Endothelial cell of umbilical vein (primary cell): ENCODE data around the gene PTPRT. TPM values are rescaled to one million over a fixed set of nuclear protein-coding genes. Genes with fewer than 3 reads are reported as not detected.

ENCODE experiments used
- BruUV-seq: library from RNA; stranded (reverse); fragments of 400-500 nt; replicated peaks from 2 replicates; lab custom pipeline; 2021; lab: Mats Ljungman, UMichigan
- CTCF ChIA-PET: fragments of 300-600, 350-600 bp; sonication (Branson Sonifier 250); formaldehyde crosslinking; loops from one replicate; lab custom pipeline; 2021; ENCODE audit warnings: antibody characterized with exemption, inconsistent platforms; lab: Charles Lee
- POLR2A ChIA-PET: fragments of 300-600, 350-600 bp; sonication (Branson Sonifier 250); formaldehyde crosslinking; loops from one replicate; lab custom pipeline; 2021; ENCODE audit warnings: antibody characterized with exemption, inconsistent platforms; lab: Charles Lee
- DNase-seq: peaks from one replicate; pipeline ENCODE4 v3.0.0-alpha.2; 2011; ENCODE audit warnings: low read depth, low spot score
- FAIRE-seq: peaks from 2 replicates; lab custom pipeline; 2011; peaks lifted over from hg19 to GRCh38; lab: Jason Lieb, UNC
- H2AFZ ChIP-seq: 2 replicates; pipeline ENCODE4 v1.6.0; 2012; ENCODE audit warnings: low read depth, low read length, control low read depth, inconsistent platforms
- H3K27ac ChIP-seq: 2 replicates; pipeline ENCODE4 v1.5.1; 2011; ENCODE audit warnings: low read depth, mild to moderate bottlenecking, control low read depth, low read length, moderate library complexity; ENCODE audit not compliant: insufficient read depth
- H3K27me3 ChIP-seq, 2 experiments: 2 replicates each; pipeline versions ENCODE4 v1.6.0 to v1.6.1; 2011; ENCODE audit warnings: low read length in 2 of 2, mixed read lengths in 1 of 2; ENCODE audit not compliant: control insufficient read depth in 2 of 2, insufficient read depth in 2 of 2
- H3K36me3 ChIP-seq, 2 experiments: 2 replicates in 1 of 2; 3 replicates in 1 of 2; pipeline ENCODE4 v1.5.1; 2011; ENCODE audit warnings: low read length in 2 of 2, mild to moderate bottlenecking in 1 of 2, moderate library complexity in 1 of 2; ENCODE audit not compliant: control insufficient read depth in 2 of 2, insufficient read depth in 2 of 2; ENCODE audit errors: extremely low read depth in 1 of 2
- H3K4me1 ChIP-seq: 3 replicates; pipeline ENCODE4 v1.5.1; 2011; ENCODE audit warnings: mild to moderate bottlenecking, low read length; ENCODE audit not compliant: control insufficient read depth, insufficient read depth; ENCODE audit errors: extremely low read depth
- H3K4me2 ChIP-seq: 2 replicates; pipeline ENCODE4 v1.6.1; 2011; ENCODE audit warnings: low read length, control low read depth, mixed read lengths; ENCODE audit not compliant: insufficient read depth
- H3K4me3 ChIP-seq, 3 experiments: fragments of 200-600 bp in 1 of 3; sonication (generic), shearing (Covaris generic) in 1 of 3; replicated peaks in 1 of 3; 2 replicates each; pipeline ENCODE4 v1.5.1; 2011 to 2016; ENCODE audit warnings: control low read depth in 3 of 3, low read length in 3 of 3, mild to moderate bottlenecking in 2 of 3, inconsistent platforms in 1 of 3, low read depth in 1 of 3, moderate library complexity in 1 of 3; ENCODE audit not compliant: insufficient read depth in 1 of 3
- H3K79me2 ChIP-seq: 2 replicates; pipeline ENCODE4 v1.6.0; 2012; ENCODE audit warnings: low read length, inconsistent platforms; ENCODE audit not compliant: control insufficient read depth, insufficient read depth
- H3K9ac ChIP-seq: replicated peaks from 2 replicates; pipeline ENCODE3; 2011; ENCODE audit warnings: low read length, control low read depth; ENCODE audit not compliant: insufficient read depth; ENCODE audit errors: extremely low read depth
- H3K9me1 ChIP-seq: replicated peaks from 3 replicates; pipeline ENCODE4 v1.6.0; 2011; ENCODE audit warnings: mild to moderate bottlenecking, low read length; ENCODE audit not compliant: control insufficient read depth, insufficient read depth; ENCODE audit errors: extremely low read depth
- H3K9me3 ChIP-seq: replicated peaks from 2 replicates; pipeline ENCODE4 v1.5.1; 2012; ENCODE audit warnings: low read length, inconsistent platforms; ENCODE audit not compliant: control insufficient read depth, insufficient read depth
- H4K20me1 ChIP-seq: replicated peaks from 2 replicates; pipeline ENCODE3; 2011; ENCODE audit warnings: mild to moderate bottlenecking, low read length; ENCODE audit not compliant: control insufficient read depth, insufficient read depth; ENCODE audit errors: extremely low read depth
- CTCF ChIP-seq, 2 donors: IDR thresholded peaks; 1 replicate in 1 of 2; 2 replicates in 1 of 2; pipeline ENCODE4 v1.5.1; 2011; ENCODE audit warnings: low read length in 2 of 2, mild to moderate bottlenecking in 2 of 2, moderate library complexity in 2 of 2, control low read depth in 1 of 2, inconsistent platforms in 1 of 2, low read depth in 1 of 2; ENCODE audit not compliant: insufficient read depth in 1 of 2; ENCODE audit errors: extremely low read depth in 1 of 2
- EZH2 ChIP-seq: IDR thresholded peaks from 2 replicates; pipeline ENCODE4 v1.6.1; 2012; ENCODE audit warnings: borderline replicate concordance, low read depth, mild to moderate bottlenecking, moderate library complexity, low read length, inconsistent platforms; ENCODE audit not compliant: severe bottlenecking
- FOS ChIP-seq: IDR thresholded peaks from 2 replicates; pipeline ENCODE4 v1.6.1; 2011; ENCODE audit warnings: mild to moderate bottlenecking, low read length, moderate library complexity, borderline replicate concordance; ENCODE audit not compliant: insufficient read depth
- GATA2 ChIP-seq: IDR thresholded peaks from 2 replicates; pipeline ENCODE4 v1.7.0; 2011; ENCODE audit warnings: low read depth, mild to moderate bottlenecking, moderate library complexity, mixed read lengths, low read length; ENCODE audit not compliant: insufficient read length, insufficient read depth
- JUN ChIP-seq: IDR thresholded peaks from 2 replicates; pipeline ENCODE4 v1.6.1; 2011; ENCODE audit warnings: borderline replicate concordance, low read depth; ENCODE audit not compliant: insufficient read length, insufficient read depth
- MYC ChIP-seq: IDR thresholded peaks from one replicate; pipeline ENCODE4 v1.6.1; 2011; ENCODE audit warnings: mild to moderate bottlenecking, low read depth, low read length
- POLR2A ChIP-seq: IDR thresholded peaks from 2 replicates; pipeline ENCODE4 v1.6.1; 2012; ENCODE audit warnings: low read depth, mild to moderate bottlenecking, control low read depth, low read length
- POLR2AphosphoS5 ChIP-seq: IDR thresholded peaks from 2 replicates; pipeline ENCODE4 v1.6.1; 2012; ENCODE audit warnings: low read depth, mild to moderate bottlenecking, control low read depth, low read length, moderate library complexity; ENCODE audit not compliant: insufficient read depth
- dilution Hi-C: fragments of 300-500 bp; cut with MboI; formaldehyde crosslinking; loops from one replicate; pipeline ENCODE4 v1.15.0; 2019; ENCODE audit warnings: low sequenced_read_pairs; ENCODE audit not compliant: extremely low pct_ligation_motif_present
- intact Hi-C: fragments of 100-400 bp; cut with micrococcal nuclease; formaldehyde crosslinking; loops from one replicate; pipeline ENCODE4 v1.10.0; 2022
- polyA plus RNA-seq, 4 experiments: library from polyadenylated mRNA; depleted of rRNA in 3 of 4; stranded (reverse) in 3 of 4; unstranded in 1 of 4; fragments of >200 nt; gene quantifications; 2 replicates each; pipeline versions ENCODE4 v1.2.1 to v1.2.3, GENCODE V29; 2011 to 2012; ENCODE audit warnings: missing spikeins in 1 of 4
- total RNA-seq: library from RNA; stranded (reverse); gene quantifications from 2 replicates; pipeline ENCODE4 v1.2.3, GENCODE V29; 2021
- TF ChIP-seq, protein P1 (sequence below): IDR thresholded peaks from 2 replicates; pipeline ENCODE4 v1.6.1; 2011; ENCODE audit not compliant: insufficient read depth, insufficient read length

Gene PTPRT
- total and polyA plus RNA-seq, 2 donors (not counting 3 experiments of a cell fraction or from before 2014, with no cell fraction given) = not detected

DNA sequence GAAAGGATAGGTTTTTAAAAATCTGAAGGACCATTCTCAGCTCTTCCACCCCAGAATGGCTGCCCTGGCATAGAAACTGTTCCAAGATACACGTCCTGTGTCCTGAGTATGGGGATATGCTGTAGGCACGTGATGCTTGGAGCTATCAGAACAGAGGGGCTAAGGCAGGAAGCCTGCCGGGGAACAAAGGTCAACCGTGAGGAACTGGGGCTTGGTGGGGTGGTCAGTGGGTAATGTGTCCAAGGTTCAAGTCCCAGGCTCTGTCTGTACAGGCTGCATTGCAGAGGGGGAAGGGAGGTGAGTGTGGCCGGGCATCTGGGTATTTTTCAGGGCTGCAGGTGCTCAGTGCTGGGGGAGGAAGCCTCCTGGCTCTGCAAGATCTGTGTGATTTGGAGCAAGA is 1092.0 kb downstream of the PTPRT start:
- CTCF ChIA-PET = no interaction called here
- Histone ChIP-seq H3K27ac (no peak overlapping the region), H3K79me2 (no peaks in the 10 kb centered on the region), H3K36me3 (no peaks in the 10 kb centered on the region), H4K20me1 (no peaks in the 10 kb centered on the region), H3K4me3 (no peak overlapping the region), H3K4me2 (no peak overlapping the region), H3K4me1 (no peaks in the 10 kb centered on the region), H3K9ac (no peak overlapping the region), H3K9me3 (peaks cover 6% of the 10 kb centered on the region), H3K27me3 (no peaks in the 10 kb centered on the region), H2AFZ (no peak overlapping the region), H3K9me1 (no peaks in the 10 kb centered on the region)
- no peak for TF ChIP-seq POLR2AphosphoS5
- TF ChIP-seq JUN = no peak
- TF ChIP-seq, protein P1, sequence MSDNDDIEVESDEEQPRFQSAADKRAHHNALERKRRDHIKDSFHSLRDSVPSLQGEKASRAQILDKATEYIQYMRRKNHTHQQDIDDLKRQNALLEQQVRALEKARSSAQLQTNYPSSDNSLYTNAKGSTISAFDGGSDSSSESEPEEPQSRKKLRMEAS = no peak
- no peak for TF ChIP-seq EZH2
- TF ChIP-seq POLR2A = no peak
- TF ChIP-seq GATA2 = no peak
- no peak for TF ChIP-seq FOS
- TF ChIP-seq MYC = no peak
- no peak for TF ChIP-seq CTCF (IDR thresholded peaks at IDR 0.05; ENCODE audit: extremely low read depth in 1 of 2, insufficient read depth in 1 of 2, low read depth in 1 of 2, low read length in 2 of 2)
- intact Hi-C loops = no loop called here
- DNase-seq (no peak), FAIRE-seq (no peak)
- no TSS peak for BruUV-seq
- POLR2A ChIA-PET = no interaction called here
- dilution Hi-C loops = no loop called here
